Gastroesophageal sphincter (tissue), 4 donors: ENCODE results near the gene GJA5. TPM values are rescaled to one million over a fixed set of nuclear protein-coding genes. Genes with fewer than 3 reads are reported as not detected.
"Not testable (repeated sequence)": the region's sequence is repeated elsewhere in the genome, so short reads cannot be mapped to it uniquely, and the experiment has no call there.

ENCODE experiments used
- ATAC-seq: fragments of 150-250 bp; one replicate; pipeline ENCODE4 v1.9.1; 2016; ENCODE audit warnings: mild to moderate bottlenecking, moderate library complexity
- H3K27ac ChIP-seq, 4 donors: fragments of 200-600 bp; sonication (generic) in 3 of 4; 1 replicate in 3 of 4; 2 replicates in 1 of 4; pipeline ENCODE4 v1.5.1; 2016 to 2019
- H3K27me3 ChIP-seq: fragments of 200-600 bp; sonication (generic); one replicate; pipeline ENCODE4 v1.5.1; 2019
- H3K36me3 ChIP-seq, 2 donors: fragments of 200-600 bp; sonication (generic); one replicate each; pipeline ENCODE4 v1.5.1; 2019; ENCODE audit warnings: control low read depth in 1 of 2
- H3K4me1 ChIP-seq, 3 donors: fragments of 200-600 bp; sonication (generic); 1 replicate in 2 of 3; 2 replicates in 1 of 3; pipeline ENCODE4 v1.5.1; 2016 to 2019; ENCODE audit warnings: control low read depth in 2 of 3
- H3K4me3 ChIP-seq, 2 donors: fragments of 200-600 bp; sonication (generic); one replicate each; pipeline ENCODE4 v1.5.1; 2019; ENCODE audit warnings: mild to moderate bottlenecking in 1 of 2, moderate library complexity in 1 of 2
- H3K9me3 ChIP-seq, 3 donors: fragments of 200-600 bp; sonication (generic); one replicate each; pipeline ENCODE4 v1.5.1; 2017 to 2019; ENCODE audit warnings: control low read depth in 2 of 3
- CTCF ChIP-seq, 4 experiments: fragments of 200-600 bp in 2 of 4; fragments of 450-650 bp in 2 of 4; sonication (generic) in 1 of 4; IDR thresholded peaks; one replicate each; pipeline ENCODE4 v1.5.1; 2017 to 2019; ENCODE audit warnings: antibody characterized with exemption in 4 of 4, mild to moderate bottlenecking in 2 of 4, moderate library complexity in 2 of 4
- EP300 ChIP-seq: sonication (generic); formaldehyde crosslinking; IDR thresholded peaks from one replicate; pipeline ENCODE4 v1.6.1; 2017; ENCODE audit warnings: antibody characterized with exemption, mild to moderate bottlenecking
- POLR2A ChIP-seq, 2 donors: fragments of 450-650 bp; IDR thresholded peaks; one replicate each; pipeline ENCODE4 v1.6.1; 2017; ENCODE audit warnings: antibody characterized with exemption in 2 of 2, mild to moderate bottlenecking in 2 of 2, moderate library complexity in 1 of 2
- POLR2AphosphoS5 ChIP-seq: sonication (generic); formaldehyde crosslinking; IDR thresholded peaks from one replicate; pipeline ENCODE4 v1.6.1; 2017; ENCODE audit warnings: antibody characterized with exemption
- WGBS, 2 donors: methylation state at CpG; one replicate each; pipeline ENCODE4 v1.1.5; 2018; ENCODE audit warnings: low coverage in 1 of 2; 5-methylcytosine and 5-hydroxymethylcytosine counted together
- total RNA-seq, 4 donors: library from RNA; depleted of rRNA; stranded (reverse); fragments of >200 nt; gene quantifications; one replicate each; pipeline ENCODE4 v1.1.0, GENCODE V29; 2016

The GJA5 gene
- total RNA-seq, 4 donors from 2014 or later = 3.9 to 17.4 (median 7.9) TPM

DNA sequence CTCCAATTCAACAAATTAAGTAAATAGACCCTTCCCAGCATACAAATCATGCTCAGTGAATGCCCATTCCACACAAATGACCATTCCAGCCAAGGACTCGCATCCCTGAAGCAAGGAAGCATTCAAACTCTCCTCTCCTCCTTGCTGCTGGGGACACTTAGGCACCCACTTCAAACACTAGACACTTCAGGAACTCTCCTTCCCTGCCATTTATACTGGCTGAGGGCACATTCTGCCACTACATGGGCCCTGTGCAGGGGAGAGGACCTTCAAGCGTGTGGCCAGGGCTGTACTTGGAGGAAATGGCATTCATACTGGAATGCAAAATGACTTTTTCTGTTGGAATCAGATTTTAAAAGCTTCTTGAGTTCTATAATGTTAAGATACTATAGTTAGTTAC lies 22.3 kb downstream of the GJA5 start:
- no peaks in the 10 kb centered on the region for H3K4me1 ChIP-seq
- H3K4me3 ChIP-seq = no peak overlapping the region
- peaks cover 0 to 4% (median 0%) of the 10 kb centered on the region in 3 donors for H3K9me3 ChIP-seq
- no peak for ATAC-seq
- H3K36me3 ChIP-seq = no peaks in the 10 kb centered on the region
- H3K27me3 ChIP-seq = peaks cover 1% of the 10 kb centered on the region
- no peak for TF ChIP-seq POLR2AphosphoS5
- TF ChIP-seq POLR2A (IDR thresholded peaks at IDR 0.05) = no peak
- no peak for TF ChIP-seq EP300
- no peak for TF ChIP-seq CTCF (IDR thresholded peaks at IDR 0.05)
- WGBS, 2 donors = 85 to 100% methylated on average over 2 of the region's 2 CpGs
- H3K27ac ChIP-seq = no peak overlapping the region

GRCh38 chr1:147736883-147737282 lies 23.5 kb downstream of the GJA5 start:
- ATAC-seq = no peak
- TF ChIP-seq POLR2AphosphoS5 (no peak), CTCF (IDR thresholded peaks at IDR 0.05) (no peak)
- Histone ChIP-seq H3K27ac (no peak overlapping the region), H3K27me3 (peaks cover 8% of the 10 kb centered on the region), H3K4me3 (no peak overlapping the region), H3K4me1 (no peaks in the 10 kb centered on the region), H3K36me3 (no peaks in the 10 kb centered on the region), H3K9me3 (peaks cover 0 to 4% (median 0%) of the 10 kb centered on the region in 3 donors)

- no peak for TF ChIP-seq EP300
- no peak for TF ChIP-seq POLR2AphosphoS5
- TF ChIP-seq POLR2A (IDR thresholded peaks at IDR 0.05) = no peak
- no peak for TF ChIP-seq CTCF (IDR thresholded peaks at IDR 0.05)
- 91 to 100% methylated on average over 1 of the region's 1 CpG for WGBS, 2 donors
- H3K4me3 ChIP-seq = no peak overlapping the region
- no peak for ATAC-seq
- no peak overlapping the region for H3K27ac ChIP-seq
- H3K27me3 ChIP-seq = peaks cover 8% of the 10 kb centered on the region
- H3K4me1 ChIP-seq = no peaks in the 10 kb centered on the region
- peaks cover 0 to 4% (median 0%) of the 10 kb centered on the region in 3 donors for H3K9me3 ChIP-seq
- no peaks in the 10 kb centered on the region for H3K36me3 ChIP-seq
These were observed 25.0 kb downstream of the GJA5 start for GRCh38 chr1:147735423-147735822.

DNA sequence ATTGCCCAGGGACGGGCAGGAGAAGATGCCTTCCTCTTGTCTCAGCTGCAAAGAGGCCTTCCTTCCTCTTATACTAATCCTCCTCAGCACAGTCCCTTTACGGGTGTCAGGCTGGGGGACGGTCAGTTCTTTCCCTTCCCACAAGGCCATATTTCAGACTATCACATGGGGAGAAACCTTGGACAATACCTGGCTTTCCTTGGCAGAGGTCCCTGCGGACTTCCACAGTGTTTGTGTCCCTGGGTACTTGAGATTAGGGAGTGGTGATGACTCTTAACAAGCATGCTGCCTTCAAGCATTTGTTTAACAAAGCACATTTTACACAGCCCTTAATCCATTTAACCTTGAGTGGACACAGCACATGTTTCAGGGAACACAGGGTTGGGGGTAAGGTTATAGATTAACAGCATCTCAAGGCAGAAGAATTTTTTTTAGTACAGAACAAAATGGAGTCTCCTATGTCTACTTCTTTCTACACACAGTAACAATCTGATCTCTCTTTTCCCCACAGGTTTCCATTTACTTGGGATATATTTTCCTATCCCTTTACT lies 26.0 kb downstream of the GJA5 start:
- not testable (repeated sequence) for H3K27ac ChIP-seq, H3K4me1 ChIP-seq, H3K27me3 ChIP-seq, H3K9me3 ChIP-seq, H3K4me3 ChIP-seq, H3K36me3 ChIP-seq, ATAC-seq
- 37 to 83% methylated on average over 2 to 4 of the region's 4 CpGs for WGBS, 2 donors

- ATAC-seq = no peak
- H3K4me3 ChIP-seq = no peak overlapping the region
- no peaks in the 10 kb centered on the region for H3K36me3 ChIP-seq
- H3K9me3 ChIP-seq = peaks cover 0 to 4% (median 0%) of the 10 kb centered on the region in 3 donors
- peaks cover 13% of the 10 kb centered on the region for H3K27me3 ChIP-seq
- no peak overlapping the region for H3K27ac ChIP-seq
- H3K4me1 ChIP-seq = no peaks in the 10 kb centered on the region
- no peak for TF ChIP-seq POLR2AphosphoS5
- TF ChIP-seq CTCF (IDR thresholded peaks at IDR 0.05) = no peak
- TF ChIP-seq EP300 = no peak
- TF ChIP-seq POLR2A (IDR thresholded peaks at IDR 0.05) = no peak
- 87 to 89% methylated on average over 2 of the region's 2 CpGs for WGBS, 2 donors
These were observed 31.1 kb downstream of the GJA5 start for GRCh38 chr1:147729315-147729714.
